ENCODE data around the gene BCAP29. TPM values are rescaled to one million over a fixed set of nuclear protein-coding genes. Genes with fewer than 3 reads are reported as not detected.

Gene BCAP29
- total RNA-seq, 1 experiment from 2014 or later: 17.6 TPM

DNA sequence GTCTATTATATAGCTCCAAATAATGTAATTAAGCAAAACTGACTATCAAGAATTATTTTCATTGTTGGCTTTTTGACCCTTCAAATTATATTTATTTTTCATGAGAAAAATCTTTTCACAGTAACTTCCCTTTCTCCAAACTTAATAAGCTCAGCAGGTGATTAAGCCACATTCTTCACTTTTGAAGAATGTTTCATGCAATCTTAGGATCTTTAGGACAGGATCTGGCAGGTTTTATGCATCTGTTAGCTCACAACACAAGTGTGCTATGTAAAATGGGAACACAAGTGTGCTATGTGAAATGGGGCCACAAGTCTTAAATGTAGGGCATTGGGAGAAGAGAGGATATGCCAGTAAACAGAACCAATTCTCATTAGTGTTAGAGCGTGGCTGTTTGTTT lies 26.3 kb downstream of the BCAP29 start:
- CTCF ChIA-PET: no interaction called here
- TF ChIP-seq, protein P1, sequence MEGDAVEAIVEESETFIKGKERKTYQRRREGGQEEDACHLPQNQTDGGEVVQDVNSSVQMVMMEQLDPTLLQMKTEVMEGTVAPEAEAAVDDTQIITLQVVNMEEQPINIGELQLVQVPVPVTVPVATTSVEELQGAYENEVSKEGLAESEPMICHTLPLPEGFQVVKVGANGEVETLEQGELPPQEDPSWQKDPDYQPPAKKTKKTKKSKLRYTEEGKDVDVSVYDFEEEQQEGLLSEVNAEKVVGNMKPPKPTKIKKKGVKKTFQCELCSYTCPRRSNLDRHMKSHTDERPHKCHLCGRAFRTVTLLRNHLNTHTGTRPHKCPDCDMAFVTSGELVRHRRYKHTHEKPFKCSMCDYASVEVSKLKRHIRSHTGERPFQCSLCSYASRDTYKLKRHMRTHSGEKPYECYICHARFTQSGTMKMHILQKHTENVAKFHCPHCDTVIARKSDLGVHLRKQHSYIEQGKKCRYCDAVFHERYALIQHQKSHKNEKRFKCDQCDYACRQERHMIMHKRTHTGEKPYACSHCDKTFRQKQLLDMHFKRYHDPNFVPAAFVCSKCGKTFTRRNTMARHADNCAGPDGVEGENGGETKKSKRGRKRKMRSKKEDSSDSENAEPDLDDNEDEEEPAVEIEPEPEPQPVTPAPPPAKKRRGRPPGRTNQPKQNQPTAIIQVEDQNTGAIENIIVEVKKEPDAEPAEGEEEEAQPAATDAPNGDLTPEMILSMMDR (IDR thresholded peaks at IDR 0.05; ENCODE audit: unreplicated experiment): no peak
- no peak for DNase-seq
- no peak overlapping the region for H3K4me3 Mint-ChIP-seq (ENCODE audit: low read depth, unreplicated experiment)
- no peak overlapping the region for H3K27ac Mint-ChIP-seq (ENCODE audit: unreplicated experiment)
- no TSS peak for BruUV-seq (replicated peaks)
- H3K36me3 Mint-ChIP-seq (ENCODE audit: insufficient read depth, unreplicated experiment): no peaks in the 10 kb centered on the region
- H3K27me3 Mint-ChIP-seq (ENCODE audit: unreplicated experiment): no peaks in the 10 kb centered on the region
- H3K4me1 Mint-ChIP-seq (ENCODE audit: low read depth, unreplicated experiment): no peaks in the 10 kb centered on the region
- no peaks in the 10 kb centered on the region for H3K9me3 Mint-ChIP-seq (ENCODE audit: low read depth, unreplicated experiment)
- intact Hi-C loops (cut with micrococcal nuclease; ENCODE audit: unreplicated experiment): no loop called here

DNA sequence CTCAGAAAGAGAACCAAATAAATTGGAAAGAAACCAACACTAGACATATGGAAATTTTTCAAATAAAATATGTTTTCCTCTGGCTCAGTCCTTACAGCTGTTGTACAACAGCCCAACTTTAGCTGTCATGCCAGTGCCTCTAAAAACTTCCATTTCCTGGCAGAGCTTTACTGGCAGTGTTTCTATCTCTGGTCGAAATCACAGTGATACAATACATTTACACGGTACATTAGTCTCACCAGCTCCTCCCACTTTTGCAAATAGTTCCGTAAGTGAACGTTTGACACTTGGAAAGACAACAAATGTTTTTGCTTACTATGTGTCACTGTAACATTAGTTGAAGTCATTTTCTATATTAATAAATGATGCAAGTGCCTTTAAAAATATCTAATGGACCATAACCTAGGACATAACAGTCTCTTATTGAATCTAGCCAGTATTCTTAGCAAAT lies 29.8 kb downstream of the BCAP29 start:
- TF ChIP-seq, protein P1 (IDR thresholded peaks at IDR 0.05; ENCODE audit: unreplicated experiment): no peak
- DNase-seq: no peak
- H3K36me3 Mint-ChIP-seq (ENCODE audit: insufficient read depth, unreplicated experiment): no peaks in the 10 kb centered on the region
- BruUV-seq (replicated peaks): no TSS peak
- no peak overlapping the region for H3K4me3 Mint-ChIP-seq (ENCODE audit: low read depth, unreplicated experiment)
- intact Hi-C loops (cut with micrococcal nuclease; ENCODE audit: unreplicated experiment): loop anchor here (5.0 kb wide), 1 partner anchor 52 kb away; the partner anchor contains the start of gene SLC26A4
- no peak overlapping the region for H3K27ac Mint-ChIP-seq (ENCODE audit: unreplicated experiment)
- CTCF ChIA-PET: no interaction called here
- H3K27me3 Mint-ChIP-seq (ENCODE audit: unreplicated experiment): no peaks in the 10 kb centered on the region
- no peaks in the 10 kb centered on the region for H3K9me3 Mint-ChIP-seq (ENCODE audit: low read depth, unreplicated experiment)
- no peaks in the 10 kb centered on the region for H3K4me1 Mint-ChIP-seq (ENCODE audit: low read depth, unreplicated experiment)

DNA sequence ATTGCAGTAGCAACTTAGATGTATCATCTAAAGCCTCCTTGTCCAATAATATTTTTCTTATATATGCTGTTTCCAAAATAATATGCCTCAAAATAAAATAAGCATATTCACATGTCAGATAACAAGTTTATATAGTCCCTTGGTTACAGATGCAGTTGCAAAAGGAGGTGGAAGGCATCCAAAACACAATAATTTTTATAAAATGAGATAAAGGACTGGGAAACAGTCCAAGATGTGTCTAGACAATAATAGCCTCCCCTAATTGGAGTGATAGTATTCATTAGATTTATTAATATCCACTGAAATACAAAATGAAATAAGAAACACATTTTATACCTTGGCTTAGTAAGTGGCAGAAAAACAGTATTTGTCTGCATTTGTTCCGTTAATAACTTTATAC lies 30.3 kb downstream of the BCAP29 start:
- Mint-ChIP-seq H3K27ac (ENCODE audit: unreplicated experiment) (no peak overlapping the region), H3K9me3 (ENCODE audit: low read depth, unreplicated experiment) (no peaks in the 10 kb centered on the region), H3K36me3 (ENCODE audit: insufficient read depth, unreplicated experiment) (no peaks in the 10 kb centered on the region), H3K27me3 (ENCODE audit: unreplicated experiment) (no peaks in the 10 kb centered on the region), H3K4me1 (ENCODE audit: low read depth, unreplicated experiment) (no peaks in the 10 kb centered on the region), H3K4me3 (ENCODE audit: low read depth, unreplicated experiment) (no peak overlapping the region)
- TF ChIP-seq, protein P1 (IDR thresholded peaks at IDR 0.05; ENCODE audit: unreplicated experiment): no peak
- BruUV-seq (replicated peaks): no TSS peak
- intact Hi-C loops (cut with micrococcal nuclease; ENCODE audit: unreplicated experiment): loop anchor here (5.0 kb wide), 1 partner anchor 52 kb away; the partner anchor contains the start of gene SLC26A4
- CTCF ChIA-PET: no interaction called here
- no peak for DNase-seq

DNA sequence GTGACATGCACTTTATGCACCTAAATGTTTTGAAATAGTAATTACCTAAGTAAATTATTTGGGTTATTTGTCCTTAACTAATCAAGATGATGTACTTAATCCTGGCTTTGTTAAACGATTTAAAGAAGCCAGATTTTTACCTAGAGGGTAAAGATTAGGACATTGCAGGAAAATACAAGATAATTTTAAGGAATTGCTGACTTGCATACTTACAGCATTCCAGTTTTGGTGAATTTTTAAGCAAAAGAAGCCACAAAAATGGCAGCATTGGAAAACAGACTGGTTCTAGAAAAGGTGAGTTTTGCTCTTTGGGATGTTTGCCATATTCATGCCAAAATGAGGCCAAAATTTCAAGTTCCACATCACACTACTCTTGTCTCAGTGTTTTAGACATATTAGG lies 33.4 kb downstream of the BCAP29 start:
- no peak overlapping the region for H3K27ac Mint-ChIP-seq (ENCODE audit: unreplicated experiment)
- intact Hi-C loops (cut with micrococcal nuclease; ENCODE audit: unreplicated experiment): loop anchor here (5.0 kb wide), 1 partner anchor 49 kb away; the partner anchor contains the start of gene SLC26A4
- no TSS peak for BruUV-seq (replicated peaks)
- CTCF ChIA-PET: no interaction called here
- no peaks in the 10 kb centered on the region for H3K36me3 Mint-ChIP-seq (ENCODE audit: insufficient read depth, unreplicated experiment)
- DNase-seq: no peak
- no peak overlapping the region for H3K4me3 Mint-ChIP-seq (ENCODE audit: low read depth, unreplicated experiment)
- H3K27me3 Mint-ChIP-seq (ENCODE audit: unreplicated experiment): no peaks in the 10 kb centered on the region
- TF ChIP-seq, protein P1 (IDR thresholded peaks at IDR 0.05; ENCODE audit: unreplicated experiment): no peak
- no peaks in the 10 kb centered on the region for H3K4me1 Mint-ChIP-seq (ENCODE audit: low read depth, unreplicated experiment)
- no peaks in the 10 kb centered on the region for H3K9me3 Mint-ChIP-seq (ENCODE audit: low read depth, unreplicated experiment)
